Common myeloid progenitor, CD34-positive (primary cell): ENCODE measurements around the gene BMAL2.

Source experiments
- CTCF ChIA-PET: fragments of 350-600 bp; sonication (Branson Sonifier 250); formaldehyde crosslinking; loops from one replicate; lab custom pipeline; 2021; ENCODE audit warnings: antibody characterized with exemption; lab: Charles Lee
- POLR2A ChIA-PET: fragments of 350-600 bp; sonication (Branson Sonifier 250); formaldehyde crosslinking; loops from one replicate; lab custom pipeline; 2021; ENCODE audit warnings: antibody characterized with exemption; lab: Charles Lee
- DNase-seq, 3 donors: peaks; one replicate each; pipeline versions ENCODE4 v3.0.0 to v3.0.0-alpha.2; 2013
- H3K27ac ChIP-seq, 2 experiments: 1 replicate in 1 of 2; 2 replicates in 1 of 2; pipeline ENCODE4 v1.7.0; 2013; ENCODE audit warnings: inconsistent platforms in 2 of 2, low read length in 2 of 2, mild to moderate bottlenecking in 2 of 2, low read depth in 1 of 2, moderate library complexity in 1 of 2; ENCODE audit not compliant: severe bottlenecking in 2 of 2, insufficient read depth in 1 of 2, poor library complexity in 1 of 2
- H3K27me3 ChIP-seq, 5 experiments: replicated peaks in 2 of 5; 1 replicate in 3 of 5; 2 replicates in 2 of 5; pipeline versions ENCODE4 v1.6.1 to v1.7.0; 2013; ENCODE audit warnings: low read length in 4 of 5, mild to moderate bottlenecking in 2 of 5, moderate library complexity in 2 of 5, inconsistent platforms in 1 of 5; ENCODE audit not compliant: insufficient read depth in 5 of 5, control insufficient read depth in 4 of 5
- H3K36me3 ChIP-seq, 4 experiments: 1 replicate in 2 of 4; 2 replicates in 2 of 4; pipeline versions ENCODE4 v1.6.1 to v1.7.0; 2013; ENCODE audit warnings: low read length in 3 of 4, control low read depth in 1 of 4, mild to moderate bottlenecking in 1 of 4; ENCODE audit not compliant: control insufficient read depth in 4 of 4, insufficient read depth in 4 of 4
- H3K4me1 ChIP-seq, 4 experiments: 1 replicate in 3 of 4; 2 replicates in 1 of 4; pipeline versions ENCODE4 v1.6.1 to v1.7.1; 2013; ENCODE audit warnings: low read length in 3 of 4, mild to moderate bottlenecking in 3 of 4, control low read depth in 1 of 4, inconsistent platforms in 1 of 4, moderate library complexity in 1 of 4; ENCODE audit not compliant: control insufficient read depth in 4 of 4, insufficient read depth in 4 of 4; ENCODE audit errors: control extremely low read depth in 1 of 4
- H3K4me3 ChIP-seq, 7 experiments: 1 replicate in 4 of 7; 2 replicates in 3 of 7; pipeline versions ENCODE4 v1.5.1 to v1.7.0; 2013; ENCODE audit warnings: mild to moderate bottlenecking in 7 of 7, low read length in 6 of 7, moderate library complexity in 6 of 7, inconsistent platforms in 2 of 7, low read depth in 2 of 7, control low read depth in 1 of 7; ENCODE audit not compliant: insufficient read depth in 4 of 7, control insufficient read depth in 1 of 7; ENCODE audit errors: extremely low read depth in 1 of 7
- H3K9me3 ChIP-seq, 5 experiments: 1 replicate in 4 of 5; 2 replicates in 1 of 5; pipeline versions ENCODE4 v1.6.1 to v1.7.1; 2013; ENCODE audit warnings: low read length in 4 of 5, mild to moderate bottlenecking in 2 of 5, inconsistent platforms in 1 of 5, low read depth in 1 of 5, moderate library complexity in 1 of 5; ENCODE audit not compliant: control insufficient read depth in 4 of 5, insufficient read depth in 2 of 5; ENCODE audit errors: control extremely low read depth in 1 of 5
- WGBS: methylation state at CpG from one replicate; pipeline ENCODE4 v1.1.5; 2013; ENCODE audit not compliant: insufficient coverage; 5-methylcytosine and 5-hydroxymethylcytosine counted together

Gene BMAL2

DNA sequence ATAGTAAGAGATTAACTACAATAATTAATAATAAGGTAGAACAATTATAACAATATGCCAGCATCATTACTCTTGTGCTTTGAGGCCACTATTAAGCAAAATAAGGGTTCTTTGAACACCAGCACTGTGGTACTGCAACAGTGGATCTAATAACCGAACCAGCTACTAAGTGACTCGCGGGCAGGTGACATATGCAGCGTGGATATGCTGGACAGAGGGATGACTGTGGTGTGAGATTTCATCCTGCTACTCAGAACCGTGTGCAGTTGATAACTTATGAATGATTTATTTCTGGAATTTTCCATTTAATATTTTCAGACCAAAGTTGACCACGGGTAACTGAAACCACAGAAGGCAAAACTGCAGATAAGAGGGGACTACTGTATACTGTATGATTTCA is 34.4 kb downstream of the BMAL2 start:
- Histone ChIP-seq H3K4me1 (peaks cover 0 to 2% (median 0%) of the 10 kb centered on the region in 4 experiments), H3K27ac (no peak overlapping the region), H3K36me3 (peaks cover 2 to 25% (median 11%) of the 10 kb centered on the region in 4 experiments), H3K9me3 (peaks cover 0 to 6% (median 4%) of the 10 kb centered on the region in 5 experiments), H3K4me3 (no peak overlapping the region), H3K27me3 (no peaks in the 10 kb centered on the region)
- WGBS: 100% methylated on average over 2 of the region's 6 CpGs
- ChIA-PET POLR2A (no interaction called here), CTCF (interaction anchor here (1.5 kb wide), 1 partner anchor 17 kb away, joined by 4 read pairs; no protein-coding TSS in a partner anchor)
- DNase-seq: peak in 1 of 3 donors; percentile 24

- no peak for DNase-seq
- POLR2A ChIA-PET: interaction anchor here (0.6 kb wide), 1 partner anchor 78 kb away, joined by 7 read pairs; no protein-coding TSS in a partner anchor
- Histone ChIP-seq H3K36me3 (peaks cover 5 to 38% (median 11%) of the 10 kb centered on the region in 4 experiments), H3K27me3 (no peaks in the 10 kb centered on the region), H3K4me1 (peaks cover 0 to 7% (median 0%) of the 10 kb centered on the region in 4 experiments), H3K27ac (no peak overlapping the region), H3K9me3 (no peaks in the 10 kb centered on the region), H3K4me3 (no peak overlapping the region)
- WGBS: 95% methylated on average over 9 of the region's 9 CpGs
- CTCF ChIA-PET: interaction anchor here (0.8 to 1.7 kb wide), 3 partner anchors 9 to 75 kb away, joined by 3 to 4 read pairs (median 3); no protein-coding TSS in a partner anchor
Measured at GRCh38 chr12:27382171-27382795, 49.6 kb downstream of the BMAL2 start.
